Muscle of leg (tissue), 11 donors: ENCODE data around the gene LDB2. TPM values are rescaled to one million over a fixed set of nuclear protein-coding genes. Genes with fewer than 3 reads are reported as not detected.

Source experiments
- DNase-seq: peaks from one replicate; pipeline ENCODE4 v3.0.0; 2013
- H3K27ac ChIP-seq: one replicate; pipeline ENCODE4 v1.5.1; 2013; ENCODE audit warnings: mild to moderate bottlenecking, low read length, control low read depth
- H3K27me3 ChIP-seq: one replicate; pipeline ENCODE4 v1.6.1; 2013; ENCODE audit warnings: low read length; ENCODE audit not compliant: control insufficient read depth, insufficient read depth
- H3K36me3 ChIP-seq: one replicate; pipeline ENCODE4 v1.6.1; 2013; ENCODE audit warnings: low read length; ENCODE audit not compliant: control insufficient read depth, insufficient read depth
- H3K4me1 ChIP-seq: one replicate; pipeline ENCODE4 v1.6.1; 2013; ENCODE audit warnings: low read length; ENCODE audit not compliant: control insufficient read depth, insufficient read depth
- H3K4me3 ChIP-seq: one replicate; pipeline ENCODE4 v1.5.1; 2013; ENCODE audit warnings: low read length, control low read depth
- H3K9me3 ChIP-seq: replicated peaks from 2 replicates; pipeline ENCODE4 v1.6.1; 2013; ENCODE audit warnings: low read depth, low read length; ENCODE audit not compliant: control insufficient read depth
- WGBS: methylation state at CpG from one replicate; pipeline ENCODE4 v1.1.5; 2013; ENCODE audit warnings: missing lambda C conversion rate; ENCODE audit not compliant: insufficient coverage; 5-methylcytosine and 5-hydroxymethylcytosine counted together
- polyA plus RNA-seq, 8 donors: library from polyadenylated mRNA; unstranded; fragments of 120-200 nt; gene quantifications; one replicate each; pipeline versions ENCODE4 v1.2.1 to v1.2.3, GENCODE V29; 2013; ENCODE audit warnings: inconsistent platforms in 1 of 8, low replicate concordance in 1 of 8; ENCODE audit not compliant: insufficient read length in 8 of 8, insufficient read depth in 1 of 8
- total RNA-seq: library from RNA; stranded (reverse); fragments of 120-200 nt; gene quantifications from one replicate; pipeline ENCODE4 v1.2.4, GENCODE V29; 2013

Gene LDB2
- total and polyA plus RNA-seq, 9 donors = 38.5 to 57.2 (median 48.4) TPM

DNA sequence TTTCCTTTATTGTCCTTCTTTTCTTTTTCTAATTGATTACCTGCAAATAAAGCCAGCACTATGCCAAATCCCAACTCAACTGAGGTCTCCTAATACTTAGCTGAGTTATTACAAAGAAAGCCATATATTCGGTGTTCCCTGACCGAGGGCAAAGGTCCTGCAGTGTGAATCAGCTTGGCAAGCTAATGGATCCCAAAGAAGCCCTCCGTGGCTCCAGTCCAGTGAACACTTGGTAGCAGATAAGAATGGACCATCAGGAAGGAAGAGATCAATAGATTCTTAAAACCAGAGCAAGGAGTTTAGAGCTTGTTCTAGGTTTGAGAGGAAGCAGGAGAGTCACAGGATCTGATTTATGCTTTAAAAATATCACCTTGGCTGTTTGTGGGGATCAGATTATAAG lies 8.5 kb downstream of the LDB2 start:
- peaks cover 3% of the 10 kb centered on the region for H3K36me3 ChIP-seq
- WGBS = 82% methylated on average over 2 of the region's 3 CpGs
- no peaks in the 10 kb centered on the region for H3K27me3 ChIP-seq
- no peak overlapping the region for H3K4me3 ChIP-seq
- no peak for DNase-seq
- H3K9me3 ChIP-seq = no peaks in the 10 kb centered on the region
- H3K27ac ChIP-seq = no peak overlapping the region
- peaks cover 4% of the 10 kb centered on the region for H3K4me1 ChIP-seq

DNA sequence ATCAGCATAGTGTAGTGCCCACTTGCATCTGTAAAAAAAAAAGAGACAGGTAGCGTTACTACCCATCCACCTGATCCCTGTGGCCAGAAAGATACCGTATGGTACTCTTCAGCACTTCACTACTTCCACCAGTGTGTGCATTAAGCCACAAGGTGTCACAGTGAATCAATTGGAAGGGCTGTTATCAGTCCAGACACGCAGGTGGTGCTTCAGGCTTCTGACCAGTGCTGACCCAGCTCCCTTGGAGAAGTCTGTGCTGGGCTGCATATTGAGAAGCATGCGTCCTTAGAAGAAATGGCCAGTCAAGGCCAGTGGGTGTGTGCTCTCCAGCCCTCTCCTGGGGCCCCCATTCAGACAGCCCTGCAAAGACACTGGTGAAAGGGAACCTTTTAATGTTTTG lies 10.6 kb downstream of the LDB2 start:
- Histone ChIP-seq H3K4me1 (peaks cover 4% of the 10 kb centered on the region), H3K9me3 (no peaks in the 10 kb centered on the region), H3K27me3 (no peaks in the 10 kb centered on the region), H3K27ac (no peak overlapping the region), H3K36me3 (peaks cover 3% of the 10 kb centered on the region), H3K4me3 (no peak overlapping the region)
- 100% methylated on average over 1 of the region's 4 CpGs for WGBS
- DNase-seq = no peak

DNA sequence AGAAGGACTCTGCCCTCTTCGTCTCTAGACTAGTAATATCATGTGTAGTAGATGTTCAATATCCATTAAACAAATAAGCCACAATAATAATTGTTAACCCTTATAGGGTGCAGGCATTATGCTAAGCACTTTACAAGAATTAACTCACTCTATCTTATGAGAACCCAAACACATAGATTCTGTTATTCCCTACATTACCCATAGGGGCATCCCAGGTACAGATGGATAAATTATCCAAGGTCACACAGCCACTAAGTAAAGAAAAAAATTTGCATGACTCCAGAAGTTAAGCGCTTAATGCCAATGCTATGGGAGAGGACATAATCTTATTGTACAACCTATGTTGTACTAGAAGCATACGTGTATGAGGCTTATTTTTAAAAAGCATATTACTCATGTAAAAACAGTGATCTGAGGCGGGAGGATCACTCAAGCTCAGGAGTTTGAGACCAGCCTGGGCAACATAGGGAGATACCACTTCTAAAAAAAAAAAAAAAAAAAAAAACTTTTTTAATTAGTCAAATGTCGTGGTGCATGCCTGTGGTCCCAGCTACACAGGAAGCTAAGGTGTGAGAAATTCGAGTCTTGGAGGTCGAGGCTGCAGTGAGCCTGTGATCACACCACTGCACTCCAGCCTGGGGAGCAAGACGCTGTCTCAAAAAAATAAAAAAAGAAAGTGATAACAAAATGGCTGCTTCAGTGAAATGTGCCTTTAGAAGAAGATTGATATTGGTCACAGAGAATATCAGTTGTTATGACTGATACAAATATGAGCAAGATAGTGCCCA lies 13.6 kb downstream of the LDB2 start:
- Histone ChIP-seq H3K27me3 (no peaks in the 10 kb centered on the region), H3K36me3 (peaks cover 6% of the 10 kb centered on the region), H3K9me3 (no peaks in the 10 kb centered on the region), H3K4me3 (no peak overlapping the region), H3K4me1 (peaks cover under 1% of the 10 kb centered on the region), H3K27ac (no peak overlapping the region)
- no peak for DNase-seq
- 75% methylated on average over 2 of the region's 8 CpGs for WGBS

DNA sequence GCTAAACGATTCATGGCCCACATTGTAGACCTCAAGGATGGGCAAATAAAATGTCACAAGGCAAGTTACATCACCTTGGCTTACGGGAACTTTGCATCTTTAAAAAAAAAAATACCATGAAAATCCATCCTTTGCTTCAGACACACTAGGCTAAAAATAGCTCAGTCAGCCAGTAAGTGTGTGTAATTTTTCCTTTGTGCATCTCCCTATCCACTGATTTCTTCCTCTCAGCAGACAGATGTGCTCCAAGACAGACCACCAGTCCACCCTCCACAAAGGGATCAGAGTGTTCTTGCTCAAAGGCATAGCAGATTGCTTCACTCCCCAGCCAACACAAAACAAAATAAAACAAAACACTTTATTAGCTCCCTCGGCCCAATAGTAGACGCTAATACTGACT lies 14.6 kb downstream of the LDB2 start:
- H3K9me3 ChIP-seq = no peaks in the 10 kb centered on the region
- H3K27me3 ChIP-seq = no peaks in the 10 kb centered on the region
- H3K4me3 ChIP-seq = no peak overlapping the region
- no peak overlapping the region for H3K27ac ChIP-seq
- peak; percentile 50 for DNase-seq
- peaks cover 6% of the 10 kb centered on the region for H3K36me3 ChIP-seq
- no CpG with 5 or more reads among the region's 4 CpGs for WGBS
- no peaks in the 10 kb centered on the region for H3K4me1 ChIP-seq

DNA sequence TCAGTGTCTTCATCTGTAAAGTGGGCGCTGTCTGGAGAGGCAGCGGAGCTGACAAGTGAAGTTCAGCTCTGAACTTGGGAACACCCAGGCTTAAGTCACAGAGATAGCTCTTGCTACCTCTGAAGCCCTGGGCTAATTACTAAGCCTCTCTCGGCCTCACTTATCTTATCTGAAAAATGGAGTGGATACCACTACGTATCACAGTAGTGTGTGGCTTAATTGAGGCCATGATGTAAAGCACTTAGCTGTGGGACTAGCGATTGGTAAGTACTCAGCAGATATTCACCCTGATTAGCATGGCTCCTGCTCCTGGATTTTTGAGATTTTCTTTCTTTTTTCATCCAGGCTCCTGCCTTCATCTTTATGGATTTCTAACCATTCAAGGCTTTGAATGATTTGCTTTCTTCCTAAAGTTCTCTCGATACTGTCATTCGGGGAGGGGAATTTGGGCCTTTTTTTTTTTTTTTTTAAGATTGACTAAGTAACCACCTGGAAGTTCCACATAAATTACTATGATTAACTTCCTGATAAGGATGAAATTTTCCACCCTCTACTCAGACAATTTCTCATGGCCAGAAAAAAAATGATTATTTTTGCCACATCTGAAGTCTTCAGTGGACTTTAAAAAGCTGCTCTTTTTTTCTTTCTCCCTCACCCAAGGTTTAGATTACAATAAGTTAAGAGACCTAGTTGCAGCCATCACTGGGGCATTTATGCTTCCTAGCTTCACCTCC lies 17.1 kb downstream of the LDB2 start:
- WGBS = 96% methylated on average over 3 of the region's 7 CpGs
- Histone ChIP-seq H3K9me3 (no peaks in the 10 kb centered on the region), H3K4me1 (no peaks in the 10 kb centered on the region), H3K27ac (no peak overlapping the region), H3K27me3 (no peaks in the 10 kb centered on the region), H3K4me3 (no peak overlapping the region), H3K36me3 (peaks cover 3% of the 10 kb centered on the region)
- DNase-seq = no peak

DNA sequence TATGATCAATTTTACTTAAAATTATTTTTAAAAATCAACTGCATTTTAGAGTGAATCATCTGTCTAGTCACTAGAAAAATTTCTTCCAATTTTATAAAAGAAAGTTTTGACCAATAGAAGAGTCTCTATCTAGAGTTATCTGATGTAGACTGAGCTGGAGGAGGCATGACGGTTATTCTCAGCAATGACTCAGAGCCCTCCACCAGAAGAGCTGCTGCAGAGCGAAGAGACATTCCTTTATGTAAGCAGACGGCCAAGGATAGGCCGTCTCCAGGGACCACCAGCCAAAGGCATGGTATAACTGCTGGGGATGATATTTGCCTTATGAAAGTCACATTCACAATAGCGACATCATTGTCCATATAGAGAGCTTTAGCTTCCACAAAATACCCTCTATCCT lies 23.0 kb downstream of the LDB2 start:
- Histone ChIP-seq H3K36me3 (no peaks in the 10 kb centered on the region), H3K9me3 (no peaks in the 10 kb centered on the region), H3K4me1 (no peaks in the 10 kb centered on the region), H3K4me3 (no peak overlapping the region), H3K27me3 (no peaks in the 10 kb centered on the region), H3K27ac (no peak overlapping the region)
- no CpG with 5 or more reads among the region's 5 CpGs for WGBS
- no peak for DNase-seq

DNA sequence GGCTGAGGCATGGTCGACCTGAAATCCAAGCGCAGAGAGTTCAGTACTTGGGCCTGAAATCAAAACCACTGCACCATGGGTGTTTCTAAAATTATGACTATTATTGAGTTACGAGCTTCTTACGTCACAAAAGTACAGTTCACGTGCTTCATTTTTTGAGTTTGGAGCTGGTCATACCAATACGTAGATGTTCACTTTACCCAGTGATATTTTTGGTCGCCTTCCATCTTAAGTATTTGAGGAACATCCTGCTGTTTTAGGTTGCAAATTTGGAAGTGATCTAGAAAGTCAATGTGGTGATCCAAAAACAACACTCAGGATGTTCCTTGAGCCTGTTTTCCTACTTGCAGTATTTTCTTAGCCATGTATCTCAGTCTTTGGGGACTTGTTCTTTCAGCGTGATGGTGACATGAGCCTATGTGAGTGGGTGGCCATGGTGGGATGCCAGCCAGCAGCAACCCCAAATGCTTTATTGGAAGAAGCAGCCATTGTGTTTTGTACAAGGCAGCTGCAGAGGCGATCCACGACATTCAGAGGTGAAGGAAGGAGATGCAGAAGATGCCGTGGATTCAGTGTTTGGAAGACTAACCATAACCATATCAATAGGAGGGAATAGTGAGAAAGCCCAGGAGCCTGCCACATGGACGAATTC lies 28.7 kb downstream of the LDB2 start:
- H3K36me3 ChIP-seq = no peaks in the 10 kb centered on the region
- H3K27ac ChIP-seq = no peak overlapping the region
- 94% methylated on average over 7 of the region's 12 CpGs for WGBS
- no peak overlapping the region for H3K4me3 ChIP-seq
- H3K4me1 ChIP-seq = no peaks in the 10 kb centered on the region
- no peak for DNase-seq
- no peaks in the 10 kb centered on the region for H3K27me3 ChIP-seq
- no peaks in the 10 kb centered on the region for H3K9me3 ChIP-seq

DNA sequence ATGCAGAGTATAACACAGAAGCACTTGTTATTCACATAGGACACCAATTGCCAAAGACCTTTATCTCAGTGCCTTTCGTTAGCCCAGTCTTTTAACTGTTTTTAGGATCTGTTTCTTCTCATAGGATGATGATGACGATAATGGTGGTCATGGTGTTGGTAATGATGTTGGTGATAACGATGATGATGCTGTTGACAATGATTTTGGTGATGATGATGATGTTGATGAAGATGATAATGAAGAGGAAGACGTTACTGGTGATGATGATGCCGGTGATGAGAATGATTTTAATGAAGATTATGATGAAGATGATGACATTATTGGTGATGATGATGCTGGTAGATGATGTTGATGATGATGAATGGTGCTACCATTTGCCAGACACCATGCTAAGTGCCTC lies 29.8 kb downstream of the LDB2 start:
- no peak for DNase-seq
- Histone ChIP-seq H3K4me1 (no peaks in the 10 kb centered on the region), H3K36me3 (no peaks in the 10 kb centered on the region), H3K9me3 (no peaks in the 10 kb centered on the region), H3K27ac (no peak overlapping the region), H3K27me3 (no peaks in the 10 kb centered on the region), H3K4me3 (no peak overlapping the region)
- WGBS = 95% methylated on average over 5 of the region's 5 CpGs

DNA sequence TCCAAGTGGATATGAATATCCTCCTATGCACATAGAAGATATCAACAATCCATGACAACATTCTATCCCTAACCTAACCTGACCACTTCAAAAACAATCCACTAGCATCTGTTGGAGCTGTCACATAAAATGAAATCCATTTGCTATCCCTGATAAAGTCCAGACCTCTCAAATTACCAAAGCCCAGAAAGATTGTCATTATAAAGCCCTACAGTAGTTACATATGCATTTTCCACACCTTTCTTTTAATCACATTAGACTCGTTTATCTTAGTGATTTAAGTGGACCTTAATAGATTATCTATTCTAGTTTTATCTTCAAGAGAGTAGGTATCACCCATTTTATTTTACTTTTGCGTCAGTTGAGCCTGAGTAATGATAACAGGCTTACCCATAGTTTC lies 30.6 kb downstream of the LDB2 start:
- Histone ChIP-seq H3K4me3 (no peak overlapping the region), H3K4me1 (peaks cover under 1% of the 10 kb centered on the region), H3K27ac (no peak overlapping the region), H3K27me3 (no peaks in the 10 kb centered on the region), H3K9me3 (no peaks in the 10 kb centered on the region), H3K36me3 (no peaks in the 10 kb centered on the region)
- no CpG with 5 or more reads among the region's 2 CpGs for WGBS
- DNase-seq = no peak

DNA sequence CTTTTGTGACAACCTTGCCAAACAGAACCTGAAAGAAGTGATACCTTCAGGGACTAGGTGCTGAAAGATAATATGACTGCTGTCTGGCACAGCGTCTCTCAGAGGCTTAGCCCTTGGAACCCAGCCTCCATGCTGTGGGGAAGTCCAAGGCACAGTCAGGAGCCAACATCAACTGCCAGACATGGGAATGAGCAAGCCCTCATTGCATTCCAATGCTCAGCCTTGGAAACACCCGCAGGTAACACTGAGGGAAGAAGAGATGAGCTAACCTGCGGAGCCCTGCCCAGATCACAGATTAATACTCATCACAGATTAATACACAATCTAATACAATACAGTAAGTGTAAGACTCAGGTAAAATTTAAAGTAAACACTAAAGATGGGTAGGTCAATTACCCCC lies 31.5 kb downstream of the LDB2 start:
- Histone ChIP-seq H3K27me3 (no peaks in the 10 kb centered on the region), H3K4me3 (no peak overlapping the region), H3K27ac (no peak overlapping the region), H3K4me1 (peaks cover 3% of the 10 kb centered on the region), H3K9me3 (no peaks in the 10 kb centered on the region), H3K36me3 (no peaks in the 10 kb centered on the region)
- 71% methylated on average over 1 of the region's 3 CpGs for WGBS
- no peak for DNase-seq
